HepG2 (cell line): ENCODE data around the gene INO80B.

Source experiments
- BHLHE40 ChIP-seq: IDR thresholded peaks from 2 replicates; pipeline ENCODE4 v1.6.1; 2011; ENCODE audit warnings: low read length, improper control_type of control experiment
- CEBPB ChIP-seq: IDR thresholded peaks from 2 replicates; pipeline ENCODE4 v1.6.1; 2011; ENCODE audit warnings: low read depth, low read length, improper control_type of control experiment, borderline replicate concordance
- CENPT ChIP-seq: sonication (generic); formaldehyde crosslinking; IDR thresholded peaks from 2 replicates; pipeline ENCODE4 v1.8.0; 2022; ENCODE audit warnings: low read depth, mild to moderate bottlenecking, moderate library complexity, missing genetic modification reagents
- FOSL2 ChIP-seq: sonication (generic); formaldehyde crosslinking; IDR thresholded peaks from 2 replicates; pipeline ENCODE4 v1.4.0; 2020; ENCODE audit warnings: missing genetic modification reagents
- KLF9 ChIP-seq: IDR thresholded peaks from 2 replicates; pipeline ENCODE4 v1.6.1; 2016; ENCODE audit warnings: low read depth
- POLR2A ChIP-seq, 2 experiments: IDR thresholded peaks; 2 replicates each; pipeline ENCODE4 v1.6.1; 2011; ENCODE audit warnings: low read depth in 2 of 2, low read length in 2 of 2, mild to moderate bottlenecking in 1 of 2, moderate library complexity in 1 of 2; ENCODE audit not compliant: insufficient read depth in 1 of 2
- SNAPC2 ChIP-seq: sonication (generic); formaldehyde crosslinking; IDR thresholded peaks from 2 replicates; pipeline ENCODE4 v1.8.1; 2022; ENCODE audit warnings: mild to moderate bottlenecking, missing genetic modification reagents
- SUZ12 ChIP-seq: fragments of 150-350 bp; IDR thresholded peaks from 2 replicates; pipeline ENCODE4 v1.6.1; 2014; ENCODE audit warnings: low read depth, low read length
- ZNF446 ChIP-seq: sonication (generic); formaldehyde crosslinking; IDR thresholded peaks from 2 replicates; pipeline ENCODE4 v1.5.0; 2020; ENCODE audit warnings: mild to moderate bottlenecking, missing genetic modification reagents
- TF ChIP-seq, protein P1 (sequence below): sonication (generic); formaldehyde crosslinking; IDR thresholded peaks from 2 replicates; pipeline ENCODE4 v1.5.0; 2020; ENCODE audit warnings: mild to moderate bottlenecking, missing genetic modification reagents, moderate library complexity
- TF ChIP-seq, protein P2 (sequence below): sonication (generic); formaldehyde crosslinking; IDR thresholded peaks from 2 replicates; pipeline ENCODE4 v1.4.0; 2020; ENCODE audit warnings: missing genetic modification reagents

- no peak for TF ChIP-seq CENPT
- no peak for TF ChIP-seq CEBPB
- no peak for TF ChIP-seq SNAPC2 (CRISPR knock-in tag)
- no peak for TF ChIP-seq SUZ12
- no peak for TF ChIP-seq BHLHE40
- no peak for TF ChIP-seq ZNF446 (CRISPR knock-in tag)
- TF ChIP-seq FOSL2 (CRISPR knock-in tag): no peak
- no peak for TF ChIP-seq KLF9 (CRISPR knock-in tag)
- TF ChIP-seq, protein P1, sequence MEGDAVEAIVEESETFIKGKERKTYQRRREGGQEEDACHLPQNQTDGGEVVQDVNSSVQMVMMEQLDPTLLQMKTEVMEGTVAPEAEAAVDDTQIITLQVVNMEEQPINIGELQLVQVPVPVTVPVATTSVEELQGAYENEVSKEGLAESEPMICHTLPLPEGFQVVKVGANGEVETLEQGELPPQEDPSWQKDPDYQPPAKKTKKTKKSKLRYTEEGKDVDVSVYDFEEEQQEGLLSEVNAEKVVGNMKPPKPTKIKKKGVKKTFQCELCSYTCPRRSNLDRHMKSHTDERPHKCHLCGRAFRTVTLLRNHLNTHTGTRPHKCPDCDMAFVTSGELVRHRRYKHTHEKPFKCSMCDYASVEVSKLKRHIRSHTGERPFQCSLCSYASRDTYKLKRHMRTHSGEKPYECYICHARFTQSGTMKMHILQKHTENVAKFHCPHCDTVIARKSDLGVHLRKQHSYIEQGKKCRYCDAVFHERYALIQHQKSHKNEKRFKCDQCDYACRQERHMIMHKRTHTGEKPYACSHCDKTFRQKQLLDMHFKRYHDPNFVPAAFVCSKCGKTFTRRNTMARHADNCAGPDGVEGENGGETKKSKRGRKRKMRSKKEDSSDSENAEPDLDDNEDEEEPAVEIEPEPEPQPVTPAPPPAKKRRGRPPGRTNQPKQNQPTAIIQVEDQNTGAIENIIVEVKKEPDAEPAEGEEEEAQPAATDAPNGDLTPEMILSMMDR (CRISPR knock-in tag): no peak
- TF ChIP-seq POLR2A (IDR thresholded peaks at IDR 0.05; ENCODE audit: insufficient read depth in 1 of 2, low read depth in 2 of 2, low read length in 2 of 2): no peak
- TF ChIP-seq, protein P2, sequence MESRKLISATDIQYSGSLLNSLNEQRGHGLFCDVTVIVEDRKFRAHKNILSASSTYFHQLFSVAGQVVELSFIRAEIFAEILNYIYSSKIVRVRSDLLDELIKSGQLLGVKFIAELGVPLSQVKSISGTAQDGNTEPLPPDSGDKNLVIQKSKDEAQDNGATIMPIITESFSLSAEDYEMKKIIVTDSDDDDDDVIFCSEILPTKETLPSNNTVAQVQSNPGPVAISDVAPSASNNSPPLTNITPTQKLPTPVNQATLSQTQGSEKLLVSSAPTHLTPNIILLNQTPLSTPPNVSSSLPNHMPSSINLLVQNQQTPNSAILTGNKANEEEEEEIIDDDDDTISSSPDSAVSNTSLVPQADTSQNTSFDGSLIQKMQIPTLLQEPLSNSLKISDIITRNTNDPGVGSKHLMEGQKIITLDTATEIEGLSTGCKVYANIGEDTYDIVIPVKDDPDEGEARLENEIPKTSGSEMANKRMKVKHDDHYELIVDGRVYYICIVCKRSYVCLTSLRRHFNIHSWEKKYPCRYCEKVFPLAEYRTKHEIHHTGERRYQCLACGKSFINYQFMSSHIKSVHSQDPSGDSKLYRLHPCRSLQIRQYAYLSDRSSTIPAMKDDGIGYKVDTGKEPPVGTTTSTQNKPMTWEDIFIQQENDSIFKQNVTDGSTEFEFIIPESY (CRISPR knock-in tag): no peak
These were observed 35.0 kb downstream of the INO80B start for GRCh38 chr2:74489906-74490305.
